GM21381 (cell line): ENCODE results near the gene STUB1.
"Not testable (repeated sequence)": the region's sequence is repeated elsewhere in the genome, so short reads cannot be mapped to it uniquely, and the experiment has no call there.

ENCODE experiments used
- ATAC-seq: cut with Tn5 transposase; IDR thresholded peaks from one replicate; pipeline ENCODE4 v1.9.1; 2021; ENCODE audit warnings: mild to moderate bottlenecking, moderate library complexity; ENCODE audit not compliant: unreplicated experiment

STUB1 gene

GRCh38 chr16:678209-678857 is 1.9 kb upstream of the STUB1 start:
- no peak for ATAC-seq

GRCh38 chr16:678858-679813 is 1.1 kb upstream of the STUB1 start:
- no peak for ATAC-seq

GRCh38 chr16:680625-680945 is 375 bp downstream of the STUB1 start:
- ATAC-seq: no peak

GRCh38 chr16:680967-681745 is 946 bp downstream of the STUB1 start:
- ATAC-seq: no peak

GRCh38 chr16:681746-682427 is 1.7 kb downstream of the STUB1 start:
- no peak for ATAC-seq

GRCh38 chr16:682493-683395 is 2.5 kb downstream of the STUB1 start:
- ATAC-seq: no peak

GRCh38 chr16:683396-684070 is 3.3 kb downstream of the STUB1 start:
- no peak for ATAC-seq

- ATAC-seq: peak; percentile 55
Measured at GRCh38 chr16:684071-684794, 4.0 kb downstream of the STUB1 start, which contains the start of gene JMJD8. JMJD8 (minus strand) TSS chr16:684334; CDS start chr16:684319, 15 bp downstream.

GRCh38 chr16:684961-685696 is 4.9 kb downstream of the STUB1 start:
- no peak for ATAC-seq

GRCh38 chr16:685967-686366 is 5.8 kb downstream of the STUB1 start:
- ATAC-seq: no peak

- no peak for ATAC-seq
Measured at GRCh38 chr16:686459-687260, 6.5 kb downstream of the STUB1 start.

GRCh38 chr16:687499-687898 is 7.3 kb downstream of the STUB1 start:
- no peak for ATAC-seq

- ATAC-seq: no peak
Measured at GRCh38 chr16:689175-689897, 9.1 kb downstream of the STUB1 start.

GRCh38 chr16:691242-691641 is 11.0 kb downstream of the STUB1 start:
- ATAC-seq: not testable (repeated sequence)

- no peak for ATAC-seq
Measured at GRCh38 chr16:692356-693108, 12.3 kb downstream of the STUB1 start.

GRCh38 chr16:693364-693763 is 13.2 kb downstream of the STUB1 start:
- ATAC-seq: no peak
